GM19372 (cell line): Measurements from ENCODE around the gene RFX8.

Experiments
- ATAC-seq: cut with Tn5 transposase; IDR thresholded peaks from one replicate; pipeline ENCODE4 v1.9.1; 2021; ENCODE audit warnings: mild to moderate bottlenecking, low read depth, moderate library complexity; ENCODE audit not compliant: unreplicated experiment

The RFX8 gene

GRCh38 chr2:101415884-101416283, 59.0 kb downstream of the RFX8 start:
- no peak for ATAC-seq

DNA sequence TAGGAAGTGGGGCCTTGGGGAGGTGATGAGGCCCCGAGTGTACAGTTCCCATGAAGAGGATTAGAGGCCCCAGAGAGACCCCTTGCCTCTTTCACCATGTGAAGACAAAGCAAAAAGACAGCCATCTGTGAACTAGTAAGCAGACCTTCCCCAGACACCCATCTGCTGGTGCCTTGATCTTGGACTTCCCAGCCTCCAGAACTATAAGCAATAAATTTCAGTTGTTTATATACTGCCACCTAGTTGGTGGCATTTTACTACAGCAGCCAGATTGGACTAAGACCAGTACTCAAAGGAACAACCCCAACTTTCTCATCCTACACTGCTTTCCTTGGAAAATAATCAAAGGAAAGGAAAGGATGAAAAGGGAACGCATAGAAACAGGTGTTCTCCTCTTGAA, 59.7 kb downstream of the RFX8 start:
- ATAC-seq = no peak

DNA sequence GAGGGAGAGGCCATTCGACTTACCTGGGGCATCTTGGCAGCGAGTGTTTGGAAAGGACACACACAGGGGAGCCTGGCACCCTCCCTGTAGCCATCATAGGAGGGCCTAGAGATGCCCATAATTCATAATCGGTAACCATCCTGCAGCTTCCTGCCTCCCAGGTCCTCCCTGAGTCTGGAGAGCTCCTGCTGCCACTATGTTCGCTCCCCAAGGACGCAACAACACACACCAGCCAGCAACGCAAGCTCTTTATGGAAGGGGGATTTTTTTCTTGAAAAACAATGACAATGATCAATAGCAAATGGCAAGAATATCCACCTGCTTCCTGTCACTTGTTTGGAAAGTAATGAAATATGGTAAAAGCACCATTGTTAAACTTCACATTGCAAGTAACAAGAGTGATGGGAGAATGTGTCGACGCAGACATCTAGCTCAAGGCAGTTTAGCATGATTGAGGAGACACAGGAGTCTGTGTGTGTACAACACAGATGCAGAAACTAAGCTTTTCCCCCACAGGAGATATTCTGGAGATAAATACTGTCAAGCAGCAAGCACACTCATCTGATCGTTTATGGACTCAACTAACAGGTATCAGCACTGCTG, 62.7 kb downstream of the RFX8 start:
- no peak for ATAC-seq

GRCh38 chr2:101410746-101411145, 64.2 kb downstream of the RFX8 start:
- no peak for ATAC-seq

DNA sequence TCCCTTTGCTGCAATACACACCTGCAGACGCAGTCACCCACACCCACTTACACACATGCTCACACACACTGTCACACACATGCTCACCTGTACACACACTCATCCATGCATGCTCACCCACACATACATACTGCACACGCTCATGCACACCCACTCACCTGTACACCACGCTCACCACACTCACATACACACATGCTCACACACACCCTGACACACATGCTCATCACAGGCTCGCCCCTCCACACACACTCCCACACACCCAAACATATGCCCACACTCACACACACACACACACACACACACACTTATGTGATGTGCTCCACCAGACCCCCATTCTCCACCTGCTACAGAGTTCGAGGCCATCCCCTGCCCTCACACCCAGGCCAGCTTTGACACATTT, 64.8 kb downstream of the RFX8 start:
- ATAC-seq = no peak

GRCh38 chr2:101409699-101410098, 65.2 kb downstream of the RFX8 start:
- no peak for ATAC-seq

- ATAC-seq = no peak
Measured at GRCh38 chr2:101408925-101409324, 66.0 kb downstream of the RFX8 start.

GRCh38 chr2:101405351-101405899, 69.5 kb downstream of the RFX8 start:
- ATAC-seq = no peak

DNA sequence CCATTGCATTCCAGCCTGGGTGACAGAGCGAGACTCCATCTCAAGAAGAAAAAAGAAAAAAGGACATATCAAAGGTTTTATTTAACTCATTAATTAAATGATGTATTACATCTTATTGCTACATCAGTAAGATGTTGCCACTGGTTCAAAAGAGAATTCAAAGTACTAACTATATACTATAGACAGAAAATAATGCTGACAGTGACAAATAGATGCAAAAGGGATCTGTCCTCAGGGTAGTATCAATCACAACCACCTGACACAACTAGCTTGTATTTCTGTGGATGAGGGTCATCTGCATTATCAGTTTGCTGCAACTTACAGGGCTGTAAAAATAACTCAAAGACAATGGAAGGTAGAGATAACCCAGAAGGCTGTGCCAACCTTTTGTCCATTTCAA, 71.2 kb downstream of the RFX8 start:
- ATAC-seq = no peak

DNA sequence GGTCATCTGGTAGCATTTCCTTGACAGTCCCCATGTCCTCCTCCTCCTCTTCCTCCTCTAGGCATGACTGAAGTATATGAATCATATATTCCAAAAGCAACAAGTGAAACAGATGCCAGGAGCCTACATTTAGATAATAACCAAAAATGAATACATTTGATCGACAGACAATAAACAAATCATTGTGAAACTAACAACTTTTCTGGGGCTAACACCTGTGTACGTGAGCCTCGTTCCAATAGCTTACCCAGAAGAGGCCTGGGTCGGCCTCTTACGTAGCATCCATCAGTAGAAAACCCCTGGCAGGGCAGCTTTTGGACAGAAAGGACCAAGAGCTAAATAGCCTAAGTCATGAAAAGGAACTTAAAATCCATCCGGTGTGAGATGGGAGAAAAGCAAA, 72.3 kb downstream of the RFX8 start:
- ATAC-seq = no peak

- no peak for ATAC-seq
Measured at GRCh38 chr2:101401906-101402305, 73.0 kb downstream of the RFX8 start.

- no peak for ATAC-seq
Measured at GRCh38 chr2:101401326-101401665, 73.6 kb downstream of the RFX8 start.

DNA sequence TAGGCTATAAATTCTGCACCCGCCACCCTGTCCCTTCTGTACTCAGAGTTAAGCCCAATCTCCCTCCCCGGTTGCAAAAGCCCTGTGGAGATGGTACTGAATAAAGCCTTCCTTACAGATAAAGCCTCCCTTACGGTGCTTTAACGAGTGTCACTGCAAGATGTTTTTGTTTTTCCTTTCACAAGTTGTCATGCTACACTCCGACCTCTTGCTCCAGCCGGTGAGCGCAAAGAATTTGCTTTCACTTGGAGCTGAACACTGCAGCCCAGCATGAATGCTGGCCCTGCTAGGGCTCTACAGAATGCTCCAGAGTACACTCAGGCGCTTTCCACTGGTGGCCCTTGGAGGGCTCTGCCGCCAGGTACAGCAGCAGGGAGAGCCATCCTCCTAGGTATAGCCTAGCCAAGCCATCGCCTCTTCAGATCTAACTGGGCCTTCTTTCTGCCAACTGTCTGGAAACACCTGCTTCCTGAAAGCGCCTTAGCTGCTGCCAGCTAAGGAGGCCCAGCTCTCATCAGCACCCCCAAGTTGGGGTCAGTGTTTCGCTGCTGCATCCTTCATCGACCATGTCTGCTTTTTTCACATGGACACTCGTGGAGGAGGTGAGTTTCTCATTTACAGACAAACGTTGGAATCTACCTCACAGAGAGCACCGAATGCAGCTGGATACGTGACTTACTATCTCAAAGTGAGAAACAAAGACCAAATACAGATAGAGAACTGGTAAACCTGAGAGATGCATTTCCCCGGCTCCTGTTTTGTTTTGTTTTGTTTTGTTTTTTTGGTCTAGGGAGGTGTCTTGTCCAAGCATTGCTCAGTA, 74.2 kb downstream of the RFX8 start:
- no peak for ATAC-seq

DNA sequence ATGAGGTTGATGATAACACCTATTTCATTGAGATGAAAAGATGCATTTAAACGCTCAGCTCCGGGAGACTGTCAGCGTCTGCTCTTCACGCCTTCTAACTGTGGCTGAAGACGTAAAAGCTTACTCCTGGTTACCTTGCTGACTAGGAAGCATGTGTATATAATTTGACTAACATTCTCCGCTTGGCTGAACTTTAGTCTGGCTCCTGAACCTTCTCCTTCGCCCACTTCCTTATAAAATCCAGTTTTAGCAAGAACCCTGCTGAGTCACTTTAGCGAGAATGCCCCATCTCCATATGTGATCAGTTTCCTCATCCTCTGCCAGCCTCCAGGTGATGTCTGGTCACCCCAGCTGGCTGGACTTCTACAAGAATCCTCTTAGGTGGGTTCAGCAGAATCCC, 74.9 kb downstream of the RFX8 start:
- ATAC-seq = no peak

DNA sequence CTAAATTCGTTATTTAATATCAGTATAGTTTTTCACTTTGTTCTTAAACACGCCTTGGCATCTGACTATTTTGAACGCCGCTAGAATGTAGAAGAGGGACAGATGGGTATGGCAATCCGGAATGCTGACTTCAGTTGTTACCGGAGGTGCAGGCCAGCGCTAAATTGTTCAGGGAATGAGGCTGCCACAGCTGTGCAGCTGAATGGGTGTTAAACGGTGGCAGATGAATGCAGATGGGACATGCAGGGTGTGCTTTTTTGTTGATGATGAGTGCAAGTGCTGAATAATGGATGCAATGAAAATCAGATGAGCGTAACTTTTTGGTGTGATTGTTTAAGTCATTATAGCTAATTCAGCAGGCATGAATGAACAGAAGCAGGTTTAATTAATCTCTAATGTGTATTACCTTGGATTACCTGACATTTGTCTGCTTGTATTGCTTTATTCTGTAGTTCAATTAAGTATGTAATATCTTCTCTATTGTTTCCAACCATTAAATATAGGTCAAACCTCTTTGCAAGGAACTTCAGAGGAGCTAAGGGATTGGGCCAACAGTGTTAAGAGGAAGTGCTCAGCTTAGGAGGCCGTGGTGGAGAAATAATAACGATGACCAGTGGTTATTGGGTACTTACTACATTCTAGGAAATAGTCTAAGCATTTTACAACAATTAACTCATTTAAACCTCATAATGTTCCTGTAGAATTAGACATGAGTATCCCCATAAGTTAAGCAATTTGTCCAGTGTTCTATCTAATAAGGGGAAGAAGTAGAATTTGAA, 75.7 kb downstream of the RFX8 start:
- ATAC-seq = no peak

GRCh38 chr2:101398116-101398821, 76.6 kb downstream of the RFX8 start:
- ATAC-seq = no peak

DNA sequence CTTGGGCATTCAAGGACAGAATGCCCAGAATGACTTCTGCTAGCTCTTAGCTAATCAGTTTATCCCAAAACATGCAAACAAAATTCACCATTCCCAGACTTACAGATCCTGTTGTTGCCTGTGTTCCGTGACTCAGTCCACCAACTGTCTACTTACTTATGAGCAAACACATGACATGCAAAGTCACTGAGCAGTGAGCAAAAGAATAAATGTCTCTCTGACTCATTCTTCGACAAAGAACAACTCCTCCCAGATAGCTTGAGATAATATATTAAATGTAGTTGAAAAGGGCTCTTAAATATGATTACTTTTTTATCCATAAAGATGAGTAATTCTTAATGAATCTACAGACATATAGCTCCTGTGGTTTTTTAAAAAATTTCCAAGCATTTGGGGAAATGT, 78.6 kb downstream of the RFX8 start:
- no peak for ATAC-seq

- ATAC-seq = no peak
Measured at GRCh38 chr2:101395545-101396315, 79.2 kb downstream of the RFX8 start.

- ATAC-seq = no peak
Measured at GRCh38 chr2:101388232-101388631, 86.7 kb downstream of the RFX8 start.
